PC-3 (cell line): Measurements from ENCODE around the gene JPH4.

Experiments used
- CTCF ChIP-seq: fragments of 300-600 bp; sonication (generic); conservative IDR thresholded peaks from 2 replicates; pipeline ENCODE4 v1.5.1; 2017; ENCODE audit warnings: antibody characterized with exemption, low read depth, mild to moderate bottlenecking, low read length
- EZH2 ChIP-seq: fragments of 300-600 bp; sonication (generic); IDR thresholded peaks from one replicate; pipeline ENCODE4 v1.6.1; 2017; ENCODE audit warnings: antibody characterized with exemption, mild to moderate bottlenecking, low read length; ENCODE audit not compliant: unreplicated experiment
- EZH2phosphoT487 ChIP-seq: fragments of 300-600 bp; sonication (generic); IDR thresholded peaks from 2 replicates; pipeline ENCODE4 v1.6.1; 2018; ENCODE audit warnings: mild to moderate bottlenecking, antibody characterized with exemption, low read length, borderline replicate concordance

- no peak for TF ChIP-seq CTCF
- no peak for TF ChIP-seq EZH2
- TF ChIP-seq EZH2phosphoT487: no peak
Measured at GRCh38 chr14:23530375-23531055, 48.1 kb downstream of the JPH4 start.
